Measurements from ENCODE around the gene ASTN2. TPM values are rescaled to one million over a fixed set of nuclear protein-coding genes. Genes with fewer than 3 reads are reported as not detected.

ASTN2 gene
- total RNA-seq, 6 experiments from 2014 or later: 0.91 to 3.1 (median 2.5) TPM

DNA sequence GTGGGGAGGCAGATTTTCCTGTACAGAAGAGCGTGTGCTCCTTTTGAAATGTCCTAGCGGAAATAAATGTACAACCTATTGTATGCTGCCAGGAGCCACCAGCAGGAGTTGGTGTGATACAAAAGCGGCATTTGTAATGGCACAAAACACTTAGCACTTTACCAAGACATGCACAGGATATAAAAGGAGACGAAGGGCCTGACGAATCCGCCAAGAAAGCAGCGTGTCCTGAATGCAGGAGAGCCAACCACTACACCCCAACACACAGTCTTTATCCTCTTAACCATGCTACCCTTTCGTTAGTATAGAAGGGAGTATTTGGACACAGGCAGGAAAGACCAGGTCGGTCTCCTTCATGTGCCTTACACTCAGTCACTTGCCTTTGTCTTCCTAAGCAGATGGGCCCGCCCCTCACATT lies 509.7 kb downstream of the ASTN2 start:
- no peaks in the 10 kb centered on the region for H3K27me3 ChIP-seq
- no peaks in the 10 kb centered on the region for H3K4me1 ChIP-seq
- DNase-seq: no peak
- no peak for ATAC-seq
- no peak for TF ChIP-seq POLR2A (IDR thresholded peaks at IDR 0.05)
- TF ChIP-seq CTCF (IDR thresholded peaks at IDR 0.05): no peak
- no peaks in the 10 kb centered on the region for H3K36me3 ChIP-seq
- 65% methylated on average over 10 of the region's 10 CpGs for WGBS (ENCODE audit: insufficient coverage, low coverage, low lambda C conversion rate, missing lambda C conversion rate)
- H3K4me3 ChIP-seq: no peak overlapping the region
- H3K9me3 ChIP-seq: no peaks in the 10 kb centered on the region
- intact Hi-C loops (cut with DNase I): no loop called here
- no peak overlapping the region for H3K27ac ChIP-seq

DNA sequence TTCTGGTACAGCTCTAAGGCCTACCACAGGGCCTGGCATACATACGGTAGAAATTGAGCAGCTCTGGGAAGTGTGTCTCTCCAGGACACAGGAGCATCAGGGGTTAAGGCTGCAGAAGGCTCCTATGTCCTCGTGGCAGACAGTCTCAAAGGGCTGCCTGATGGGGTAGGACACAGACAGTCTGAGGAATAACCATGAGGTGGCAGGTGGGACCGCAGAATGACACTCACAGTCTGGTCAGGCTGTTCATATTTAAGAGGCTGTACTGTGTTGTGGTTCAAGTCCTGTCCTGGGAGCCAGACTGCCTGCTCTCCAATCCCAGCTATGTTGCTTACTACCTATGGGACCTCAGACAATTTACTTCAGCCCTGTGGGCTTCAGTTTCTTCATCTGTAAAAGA lies 510.7 kb downstream of the ASTN2 start:
- no peak for TF ChIP-seq POLR2A (IDR thresholded peaks at IDR 0.05)
- TF ChIP-seq CTCF (IDR thresholded peaks at IDR 0.05): no peak
- no peaks in the 10 kb centered on the region for H3K9me3 ChIP-seq
- intact Hi-C loops (cut with DNase I): no loop called here
- WGBS (ENCODE audit: insufficient coverage, low coverage, low lambda C conversion rate, missing lambda C conversion rate): 100% methylated on average over 1 of the region's 3 CpGs
- no peak overlapping the region for H3K27ac ChIP-seq
- ATAC-seq (no peak), DNase-seq (no peak)
- H3K36me3 ChIP-seq: no peaks in the 10 kb centered on the region
- no peak overlapping the region for H3K4me3 ChIP-seq
- no peaks in the 10 kb centered on the region for H3K27me3 ChIP-seq
- no peaks in the 10 kb centered on the region for H3K4me1 ChIP-seq

DNA sequence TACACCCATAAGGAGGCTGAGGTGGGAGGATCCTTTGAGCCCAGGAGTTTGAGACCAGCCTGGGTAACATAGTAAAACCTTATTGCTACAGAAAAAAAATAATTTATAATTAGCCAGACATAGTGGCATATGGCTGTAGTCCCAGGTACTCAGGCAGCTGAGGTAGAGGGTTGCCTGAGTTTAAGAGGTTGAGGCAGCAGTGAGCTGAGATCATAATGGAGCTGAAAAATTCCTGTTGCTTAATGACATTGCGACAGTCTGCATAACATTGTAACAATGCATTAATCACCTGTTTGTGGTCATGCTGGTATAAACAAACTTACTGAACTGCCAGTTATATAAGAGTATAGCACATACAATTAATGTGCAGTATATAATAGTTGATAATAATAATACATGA lies 513.6 kb downstream of the ASTN2 start:
- no peak overlapping the region for H3K4me3 ChIP-seq
- WGBS (ENCODE audit: insufficient coverage, low coverage, low lambda C conversion rate, missing lambda C conversion rate): 19% methylated on average over 1 of the region's 1 CpG
- no peak for TF ChIP-seq POLR2A (IDR thresholded peaks at IDR 0.05)
- no peaks in the 10 kb centered on the region for H3K9me3 ChIP-seq
- H3K27ac ChIP-seq: no peak overlapping the region
- DNase-seq (no peak), ATAC-seq (no peak)
- intact Hi-C loops (cut with DNase I): no loop called here
- H3K27me3 ChIP-seq: no peaks in the 10 kb centered on the region
- no peaks in the 10 kb centered on the region for H3K36me3 ChIP-seq
- H3K4me1 ChIP-seq: no peaks in the 10 kb centered on the region

DNA sequence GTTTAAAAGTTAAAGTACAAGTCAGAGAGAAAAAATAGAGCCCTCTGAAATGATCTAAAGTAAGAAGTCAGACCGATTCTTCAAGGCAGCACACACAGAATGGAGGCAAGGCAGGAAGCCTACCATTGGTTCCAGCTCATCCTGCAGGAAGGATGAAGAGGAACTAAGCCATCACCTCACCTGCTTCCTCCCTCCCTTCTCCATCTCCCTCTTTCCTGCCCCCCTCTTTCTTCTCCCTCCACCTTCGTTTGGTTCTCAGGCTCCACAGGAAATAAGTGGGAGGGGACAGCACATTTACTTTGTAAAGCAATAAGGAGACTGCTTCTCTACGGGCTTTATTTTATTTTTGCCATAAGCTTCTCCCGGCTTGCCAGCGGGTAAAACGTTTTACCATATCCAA lies 514.3 kb downstream of the ASTN2 start:
- Histone ChIP-seq H3K9me3 (no peaks in the 10 kb centered on the region), H3K36me3 (no peaks in the 10 kb centered on the region), H3K4me3 (no peak overlapping the region), H3K4me1 (no peaks in the 10 kb centered on the region), H3K27ac (no peak overlapping the region), H3K27me3 (no peaks in the 10 kb centered on the region)
- TF ChIP-seq POLR2A (IDR thresholded peaks at IDR 0.05) (no peak), CTCF (IDR thresholded peaks at IDR 0.05) (no peak)
- no peak for ATAC-seq
- 59% methylated on average over 6 of the region's 6 CpGs for WGBS (ENCODE audit: insufficient coverage, low coverage, low lambda C conversion rate, missing lambda C conversion rate)
- intact Hi-C loops (cut with DNase I): no loop called here
- no peak for DNase-seq

- Histone ChIP-seq H3K4me1 (no peaks in the 10 kb centered on the region), H3K27me3 (no peaks in the 10 kb centered on the region), H3K27ac (no peak overlapping the region), H3K4me3 (no peak overlapping the region), H3K36me3 (no peaks in the 10 kb centered on the region), H3K9me3 (no peaks in the 10 kb centered on the region)
- 33% methylated on average over 1 of the region's 1 CpG for WGBS (ENCODE audit: insufficient coverage, low coverage, low lambda C conversion rate, missing lambda C conversion rate)
- TF ChIP-seq CTCF (IDR thresholded peaks at IDR 0.05): no peak
- TF ChIP-seq POLR2A (IDR thresholded peaks at IDR 0.05): no peak
- ATAC-seq: no peak
- intact Hi-C loops (cut with DNase I): no loop called here
- no peak for DNase-seq
Measured at GRCh38 chr9:116900007-116900367, 514.9 kb downstream of the ASTN2 start.

Data from right lobe of liver (tissue), 6 donors.